NCI-H1694 (cell line): ENCODE data around the gene UBR1.
"Not testable (repeated sequence)": the region's sequence is repeated elsewhere in the genome, so short reads cannot be mapped to it uniquely, and the experiment has no call there.

Experiments
- DNase-seq: peaks from one replicate; lab custom pipeline; 2025; lab: John Stamatoyannopoulos, UW

Gene UBR1

DNA sequence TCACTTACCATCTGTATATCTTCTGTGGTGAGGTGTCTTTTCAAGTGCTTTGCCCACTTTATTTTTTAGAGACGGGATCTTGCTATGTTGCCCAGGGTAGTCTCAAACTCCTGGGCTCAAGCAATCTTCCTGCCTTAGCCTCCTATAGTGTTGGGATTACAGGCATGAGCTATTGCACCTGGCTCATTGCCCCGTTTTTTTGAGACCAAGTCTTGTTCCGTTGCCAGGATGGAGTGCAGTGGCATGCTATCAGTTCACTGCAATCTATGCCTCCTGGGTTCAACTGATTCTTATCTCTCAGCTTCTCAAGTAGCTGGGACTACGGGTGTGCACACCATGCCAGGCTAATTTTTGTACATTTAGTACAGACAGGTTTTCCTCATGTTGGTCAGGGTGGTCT is 132.7 kb downstream of the UBR1 start:
- DNase-seq = no peak

DNA sequence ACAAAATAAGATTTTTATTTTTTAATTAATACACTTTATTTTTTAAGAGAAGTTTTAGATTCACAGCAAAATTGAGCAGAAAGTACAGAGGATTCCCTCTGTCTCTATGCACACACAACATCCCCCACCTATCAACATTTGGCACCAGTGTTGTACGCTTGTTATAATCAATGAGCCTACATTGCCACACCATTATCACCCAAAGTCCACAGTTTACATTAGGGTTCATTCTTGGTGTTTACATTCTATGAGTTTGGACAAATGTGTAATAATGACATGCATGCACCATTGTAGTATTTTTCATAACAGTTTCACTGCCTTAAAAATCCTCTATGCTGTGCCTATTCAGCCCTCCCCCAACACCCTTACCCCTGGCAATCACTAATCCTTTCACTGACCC is 134.0 kb downstream of the UBR1 start:
- DNase-seq = no peak

DNA sequence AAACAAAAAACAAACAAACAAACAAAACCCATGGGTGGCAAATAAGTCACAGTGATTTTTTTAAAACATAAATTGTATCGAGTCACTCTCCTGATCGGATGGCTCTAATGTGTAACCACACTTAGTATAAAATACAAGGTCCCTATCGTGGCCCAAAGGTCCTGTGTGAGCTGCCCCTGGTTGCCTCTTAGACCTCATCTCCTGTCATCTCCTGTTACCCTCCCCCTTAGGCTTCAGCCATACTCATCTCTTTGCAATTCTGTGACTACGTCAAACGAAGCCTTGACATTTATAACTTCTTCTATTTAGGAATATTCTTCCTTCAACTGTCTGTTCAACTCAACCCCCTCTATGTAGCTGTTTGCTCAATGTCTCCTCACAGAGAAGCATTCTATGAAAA is 141.4 kb downstream of the UBR1 start:
- no peak for DNase-seq

DNA sequence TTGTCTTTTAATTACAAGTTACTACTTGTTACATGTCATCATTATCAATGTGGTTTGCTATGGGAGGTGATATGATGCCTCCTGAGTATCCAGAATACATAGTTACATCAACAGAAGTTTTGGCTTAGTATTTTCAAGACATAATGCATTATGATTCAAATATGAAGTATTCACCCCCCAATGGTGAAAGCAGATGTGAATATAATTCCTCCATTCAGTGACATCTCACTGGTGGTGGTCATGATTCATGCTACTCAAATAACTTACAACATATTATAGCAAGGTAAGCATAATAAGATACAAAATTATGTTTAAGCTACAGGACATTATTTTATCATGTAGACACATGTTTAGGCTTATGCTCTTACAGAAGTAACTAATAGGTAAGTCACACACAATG is 150.3 kb downstream of the UBR1 start:
- no peak for DNase-seq

DNA sequence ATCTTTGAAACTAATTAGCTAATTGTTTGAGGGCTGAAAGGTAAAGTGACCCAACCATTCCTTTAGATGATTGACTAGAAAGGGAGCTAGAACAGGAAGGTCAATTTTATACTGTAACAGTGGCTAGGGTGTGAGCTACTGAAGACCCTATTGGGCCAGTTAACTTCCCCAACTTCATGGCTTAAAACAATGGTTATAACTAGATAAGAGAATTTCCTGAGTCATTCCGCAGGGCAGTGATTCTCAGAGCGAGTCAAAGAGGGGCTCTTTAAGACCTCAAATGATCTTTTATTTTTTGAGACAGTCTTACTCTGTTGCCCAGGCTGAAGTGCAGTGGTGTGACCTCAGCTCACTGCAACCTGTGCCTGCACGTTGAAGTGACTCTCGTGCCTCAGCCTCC is 151.5 kb downstream of the UBR1 start:
- no peak for DNase-seq

DNA sequence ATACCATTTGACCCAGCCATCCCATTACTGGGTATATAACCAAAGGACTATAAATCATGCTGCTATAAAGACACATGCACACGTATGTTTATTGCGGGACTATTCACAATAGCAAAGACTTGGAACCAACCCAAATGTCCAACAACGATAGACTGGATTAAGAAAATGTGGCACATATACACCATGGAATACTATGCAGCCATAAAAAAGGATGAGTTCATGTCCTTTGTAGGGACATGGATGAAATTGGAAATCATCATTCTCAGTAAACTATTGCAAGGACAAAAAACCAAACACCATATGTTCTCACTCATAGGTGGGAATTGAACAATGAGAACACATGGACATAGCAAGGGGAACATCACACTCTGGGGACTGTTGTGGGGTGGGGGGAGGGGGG is 156.9 kb downstream of the UBR1 start:
- not testable (repeated sequence) for DNase-seq

DNA sequence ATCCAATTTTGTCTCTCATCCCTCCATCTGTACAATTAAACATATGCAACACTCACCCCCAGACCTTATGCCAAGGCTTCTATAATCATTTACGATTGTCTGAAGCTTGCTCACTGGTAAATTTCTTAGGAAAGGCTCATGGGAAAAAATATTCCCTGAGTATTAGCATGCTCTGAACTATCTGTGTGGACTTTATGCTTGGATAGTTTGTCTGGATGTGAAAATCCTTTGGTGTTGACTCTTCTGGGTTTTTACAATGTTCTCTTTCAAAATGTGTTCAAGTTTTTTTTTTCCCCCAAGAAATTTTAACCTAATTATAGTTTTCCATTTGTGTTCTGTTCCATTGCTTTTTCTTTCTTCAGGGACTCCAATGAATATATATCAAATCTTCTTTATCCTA is 165.3 kb downstream of the UBR1 start:
- DNase-seq = no peak

DNA sequence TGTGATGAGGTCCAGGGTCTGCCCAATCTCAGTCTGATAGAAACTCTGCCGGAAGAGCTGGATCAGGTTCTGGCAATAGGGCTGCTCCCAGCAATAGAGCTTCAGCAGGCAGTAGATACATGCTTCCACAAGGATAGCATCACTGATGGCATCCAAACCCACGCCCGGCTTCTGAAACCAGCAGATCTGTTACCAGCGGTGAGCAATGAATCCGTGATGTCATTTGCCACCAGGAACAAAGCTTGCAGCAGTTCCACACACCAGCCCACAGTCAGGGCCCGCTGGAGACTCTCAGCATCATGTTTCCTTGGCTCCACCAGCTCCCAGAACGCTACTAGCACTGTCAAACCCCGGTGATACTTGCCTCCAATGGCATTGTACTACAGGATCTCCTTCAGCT is 166.0 kb downstream of the UBR1 start:
- DNase-seq = no peak

DNA sequence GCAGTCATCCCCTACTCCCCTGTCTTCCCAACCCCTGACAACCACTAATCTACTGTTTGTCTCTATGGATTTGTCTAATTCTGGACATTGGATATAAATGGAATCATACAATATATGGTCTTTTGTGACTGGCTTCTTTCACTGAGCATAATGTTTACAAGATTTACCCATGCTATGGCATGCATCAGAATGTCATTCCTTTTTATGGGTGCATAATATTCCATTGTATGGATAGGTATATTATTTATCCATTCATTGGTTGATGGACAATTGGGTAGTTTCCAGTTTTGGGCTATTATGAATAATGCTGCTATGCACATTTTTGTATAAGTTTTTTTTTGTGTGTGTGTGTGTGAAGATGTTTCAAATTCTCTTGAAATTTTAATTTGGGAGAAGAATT is 168.7 kb downstream of the UBR1 start:
- no peak for DNase-seq

DNA sequence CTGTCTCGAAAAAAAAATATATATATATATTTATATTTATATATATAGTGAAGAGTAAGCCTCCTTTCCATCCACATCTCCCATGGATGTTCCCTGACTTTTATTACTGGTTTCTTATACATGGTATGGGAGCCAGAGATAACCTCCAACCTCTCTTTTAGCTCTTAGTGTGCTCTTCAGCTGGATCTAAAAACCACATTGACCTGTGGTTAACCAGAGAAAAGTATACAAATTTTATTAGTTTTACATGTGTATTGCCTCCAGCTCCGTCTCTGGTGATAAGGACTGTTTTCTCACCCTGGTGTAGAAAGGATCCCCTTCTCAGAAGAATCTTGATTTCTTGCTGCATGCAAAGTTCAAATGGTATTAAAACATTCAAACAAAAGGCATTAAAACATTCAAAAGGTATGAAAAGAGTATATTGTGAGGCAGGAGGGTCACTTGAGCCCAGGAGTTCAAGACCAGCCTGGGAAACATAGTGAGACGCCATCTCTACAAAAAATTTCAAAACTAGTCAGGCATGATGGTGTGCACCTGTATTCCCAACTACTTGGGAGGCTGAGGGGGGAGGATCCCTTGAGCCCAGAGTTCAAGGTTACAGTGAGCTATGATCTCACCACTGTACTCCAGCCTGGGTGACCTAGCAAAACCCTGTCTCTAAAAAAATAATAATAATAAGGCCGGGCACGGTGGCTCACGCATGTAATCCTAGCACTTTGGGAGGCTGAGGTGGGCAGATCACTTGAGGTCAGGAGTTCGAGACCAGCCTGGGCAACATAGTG is 171.8 kb downstream of the UBR1 start:
- DNase-seq = no peak

DNA sequence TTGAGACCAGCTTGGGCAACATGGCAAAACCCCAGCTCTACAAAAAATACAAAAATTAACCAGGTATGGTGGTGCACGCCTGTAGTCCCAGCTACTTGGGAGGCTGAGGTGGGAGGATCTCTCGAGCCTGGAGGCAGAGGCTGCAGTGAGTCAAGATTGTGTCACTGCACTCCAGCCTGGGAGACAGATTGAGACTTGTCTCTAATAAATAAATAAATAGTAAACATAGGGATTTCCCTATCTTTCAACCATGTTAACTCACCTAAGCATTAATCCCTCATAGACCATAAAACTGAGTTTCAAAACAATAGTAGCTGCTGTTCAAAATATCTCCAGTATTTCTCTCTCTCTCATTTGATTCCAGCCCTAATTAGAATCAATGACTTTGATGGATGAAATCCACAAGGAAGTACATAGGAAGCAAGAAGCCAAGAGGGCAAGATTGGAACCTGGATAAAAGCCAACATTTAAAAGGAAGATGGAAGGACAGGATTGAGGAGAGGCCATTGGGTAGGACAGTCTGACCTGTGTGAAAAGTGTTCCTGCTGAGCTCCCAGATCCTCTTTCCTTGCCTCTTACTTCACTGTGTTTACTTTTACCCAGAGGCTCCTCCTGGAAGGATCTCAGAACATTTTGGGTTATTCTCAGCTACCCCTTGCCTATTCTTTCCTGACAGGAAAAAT is 172.9 kb downstream of the UBR1 start:
- DNase-seq = no peak

DNA sequence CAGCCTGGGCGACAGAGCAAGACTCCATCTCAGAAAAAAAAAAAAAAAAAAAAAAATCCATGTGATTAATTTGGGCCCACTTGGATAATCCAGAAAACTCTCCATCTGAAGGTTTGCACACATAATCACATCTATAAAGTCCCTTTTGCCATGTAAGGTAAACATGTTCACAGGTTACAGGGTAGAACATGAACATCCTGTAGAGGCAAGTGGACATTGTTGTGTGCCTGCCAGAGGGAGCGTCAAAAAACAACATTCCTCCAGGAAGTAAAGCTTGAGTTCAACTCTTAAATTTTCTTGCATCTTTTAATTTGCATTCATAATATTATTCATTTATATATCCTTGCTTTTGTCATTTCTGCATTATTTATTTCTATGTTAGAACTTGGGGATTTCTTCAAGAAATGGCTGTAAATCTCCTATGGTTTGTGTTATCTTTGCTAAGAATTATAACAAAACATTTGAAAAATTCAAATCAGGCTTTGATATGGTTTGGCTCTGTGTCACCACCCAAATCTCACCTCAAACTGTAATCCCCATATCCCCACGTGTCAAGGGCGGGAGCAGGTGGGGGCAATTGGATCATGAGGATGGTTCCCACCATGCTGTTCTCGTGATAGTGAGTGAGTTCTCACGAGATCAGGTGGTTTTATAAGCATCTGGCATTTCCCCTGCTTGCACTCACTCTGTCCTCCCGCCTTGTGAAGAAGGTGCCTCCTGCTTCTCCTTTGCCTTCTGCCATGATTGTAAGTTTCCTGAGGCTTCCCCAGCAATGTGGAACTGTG is 173.9 kb downstream of the UBR1 start:
- no peak for DNase-seq

DNA sequence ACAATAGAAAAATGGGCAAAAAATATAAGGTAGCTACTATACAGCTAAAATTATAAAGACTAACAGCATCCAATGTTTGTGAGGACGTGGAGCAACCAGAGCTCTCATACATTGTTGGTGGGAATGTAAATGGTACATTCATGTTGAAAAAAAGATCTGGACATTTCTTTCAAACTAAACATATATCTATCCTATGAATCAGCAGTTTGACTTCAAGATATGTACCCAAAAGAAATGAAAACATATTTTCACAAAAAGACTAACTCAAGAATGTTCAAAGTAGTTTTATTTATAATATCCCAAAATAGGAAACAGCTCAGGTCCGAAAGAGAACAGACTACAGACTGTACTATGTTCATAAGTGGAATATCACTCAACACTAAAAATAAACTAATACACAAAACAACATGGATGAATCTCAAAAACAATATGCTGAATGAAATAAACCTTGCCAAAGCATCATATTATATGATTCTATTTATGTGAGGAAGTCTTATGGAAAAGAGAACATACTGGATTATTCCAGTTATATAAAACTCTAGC is 176.5 kb downstream of the UBR1 start:
- DNase-seq = no peak

DNA sequence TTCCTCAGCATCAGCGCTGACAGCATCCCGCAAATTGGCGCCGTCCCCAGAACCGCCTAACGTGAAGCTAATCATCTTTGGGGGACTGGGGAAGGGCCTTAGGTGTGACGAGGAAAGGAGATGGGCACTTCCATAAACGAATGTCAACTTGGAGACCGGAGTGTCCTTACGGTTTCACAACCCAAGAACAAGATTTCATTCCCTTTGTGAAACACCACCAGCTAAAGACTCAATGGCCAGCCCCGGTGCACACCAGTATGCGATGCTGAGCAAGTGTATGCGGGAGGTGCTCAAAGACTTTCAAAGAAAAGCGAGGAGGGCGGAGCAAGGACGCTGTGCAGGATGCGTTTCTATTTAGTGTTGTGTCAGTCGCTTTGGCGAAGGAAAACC is 184.5 kb downstream of the UBR1 start:
- no peak for DNase-seq

DNA sequence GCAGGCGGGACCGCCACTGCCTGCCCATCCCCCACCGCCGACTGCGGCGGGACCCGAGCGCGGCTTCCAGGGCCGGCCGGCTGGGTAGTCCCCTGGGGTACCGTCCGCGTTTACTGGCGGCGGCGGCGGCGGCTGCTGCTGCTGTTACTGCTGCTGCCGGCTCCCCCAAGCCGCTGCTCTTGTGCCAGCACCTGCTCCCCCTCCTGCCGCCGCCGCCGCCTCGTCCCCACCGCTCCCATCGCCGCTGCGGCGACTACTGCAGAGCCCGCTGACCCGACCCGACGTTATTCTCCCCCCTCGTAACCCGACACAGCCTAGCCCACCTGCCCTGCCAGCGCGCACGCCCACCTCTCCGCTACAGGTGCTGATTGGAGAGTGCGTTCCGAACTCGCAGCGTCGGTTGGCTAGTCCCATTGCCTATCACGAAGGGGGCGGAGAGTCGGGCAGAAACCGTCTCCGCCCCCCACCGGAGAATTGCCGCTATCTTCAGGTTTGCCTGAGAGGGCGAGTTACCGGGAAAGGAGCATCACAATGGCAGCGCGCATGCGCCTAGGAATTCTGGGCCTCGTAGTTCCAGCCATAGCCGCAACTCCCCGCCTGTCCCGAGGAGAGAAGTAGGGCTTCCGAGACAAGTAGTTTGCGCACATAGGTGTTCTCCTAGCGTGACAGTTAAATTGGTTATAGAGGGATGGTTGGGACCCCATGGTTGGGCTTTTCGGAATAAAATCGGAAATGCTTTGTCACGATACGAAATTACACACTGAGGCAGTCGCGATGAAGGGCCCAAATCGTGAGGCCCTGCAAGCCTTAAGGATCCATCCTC is 185.1 kb downstream of the UBR1 start, which contains the start of gene TTBK2:
Gene TTBK2 (minus strand): TSS at position 260 of the 823 bp plus-strand sequence. CDS start 42,161 bp downstream, outside the sequence.
- DNase-seq = peak; percentile 96

DNA sequence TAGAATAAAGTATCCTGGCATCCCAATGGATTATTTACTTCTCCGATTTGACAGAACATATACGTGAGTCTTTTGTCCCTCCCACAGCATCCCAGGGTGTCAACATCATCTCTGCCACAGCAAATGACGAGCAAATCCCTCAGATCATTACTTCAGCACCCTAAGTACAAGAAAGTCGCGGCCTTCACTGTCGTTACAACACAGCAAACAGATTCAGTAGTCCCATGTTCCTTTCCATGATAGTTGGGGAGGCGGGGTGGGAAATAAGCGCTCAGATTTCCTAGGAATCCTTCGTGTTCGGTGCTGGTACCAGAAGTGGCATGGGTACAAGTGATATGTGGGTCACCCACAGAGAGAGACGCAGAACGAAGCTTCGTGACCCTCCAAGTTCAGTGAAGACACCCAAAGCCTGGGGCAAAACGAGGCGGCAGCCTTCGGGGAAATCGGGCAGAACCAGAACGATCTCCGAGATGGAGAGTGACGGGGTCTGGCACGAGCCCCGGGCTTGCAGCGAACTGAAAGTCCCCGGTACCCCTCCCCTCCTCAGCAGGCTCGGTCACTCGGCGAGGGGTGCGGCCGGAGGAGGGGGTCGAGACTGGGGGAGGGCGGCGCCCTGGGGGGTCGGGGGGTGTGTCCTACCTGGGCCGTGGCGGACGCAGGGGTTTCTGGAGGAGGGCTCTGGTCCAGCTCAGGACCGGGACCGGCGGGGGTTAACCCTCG is 185.9 kb downstream of the UBR1 start:
- no peak for DNase-seq

DNA sequence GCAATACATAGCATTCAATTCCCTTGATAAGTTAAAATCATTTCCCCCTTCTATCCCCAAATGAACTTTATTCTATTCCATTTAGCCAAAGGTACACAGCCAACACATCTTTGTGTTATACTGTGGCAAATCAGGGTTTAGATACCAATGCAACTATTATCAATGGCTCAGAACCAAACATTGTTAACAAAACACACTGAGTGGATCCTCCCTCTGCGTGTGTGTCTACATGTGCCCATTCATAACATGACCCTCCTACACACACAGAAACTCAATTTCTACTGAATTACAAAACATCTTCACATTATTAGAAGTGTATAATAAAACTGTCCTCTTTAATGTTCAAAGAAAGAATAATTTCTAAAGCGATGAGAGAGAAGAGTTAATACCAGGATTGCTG is 186.5 kb downstream of the UBR1 start:
- no peak for DNase-seq

DNA sequence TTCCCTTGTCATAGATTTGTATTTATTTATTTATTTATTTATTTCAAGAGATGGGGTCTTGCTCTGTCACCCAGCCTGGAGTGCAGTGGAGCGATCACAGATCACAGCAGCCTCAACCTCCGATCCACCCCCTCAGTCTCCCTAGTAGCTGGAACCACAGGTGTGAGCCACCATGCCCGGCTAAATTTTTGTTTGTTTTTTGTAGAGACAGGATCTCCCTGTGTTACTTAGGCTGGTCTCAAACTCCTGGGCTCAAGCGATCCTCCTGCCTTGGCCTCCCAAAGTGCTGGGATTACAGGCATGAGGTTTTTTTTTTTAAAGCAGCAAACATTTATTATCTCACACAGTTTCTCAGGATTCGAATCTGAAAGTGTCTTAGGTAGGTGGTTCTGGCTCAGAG is 187.8 kb downstream of the UBR1 start:
- DNase-seq = no peak

DNA sequence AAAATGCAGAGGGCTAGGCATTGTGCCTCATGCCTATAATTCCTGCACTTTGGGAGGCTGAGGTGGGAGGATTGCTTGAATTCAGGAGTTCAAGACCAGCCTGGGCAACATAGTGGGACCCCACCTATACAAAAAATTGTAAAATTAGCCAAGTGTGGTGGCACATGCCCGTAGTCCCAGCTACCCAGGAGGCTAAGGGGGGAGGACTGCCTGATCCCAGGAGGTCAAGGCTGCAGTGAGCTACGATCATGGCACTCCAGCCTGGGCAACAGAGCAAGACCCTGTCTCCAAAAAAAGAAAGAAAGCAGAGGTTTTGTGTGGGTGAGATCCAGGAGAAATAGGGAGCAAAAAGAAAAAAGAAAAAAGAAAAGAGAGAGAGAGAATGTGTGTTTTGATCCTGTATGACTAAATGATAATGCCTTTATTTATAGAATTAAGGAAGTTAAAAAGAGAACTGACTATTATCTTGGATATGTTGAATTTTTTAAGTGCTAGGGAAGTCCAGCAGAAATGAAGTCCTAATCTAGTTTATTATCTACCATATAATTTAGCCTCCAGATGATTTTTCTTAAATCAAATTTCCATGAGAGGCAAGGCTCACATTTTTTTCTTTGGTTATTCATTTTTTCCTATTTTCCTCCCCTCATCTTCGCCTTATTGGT is 190.1 kb downstream of the UBR1 start:
- DNase-seq = no peak

DNA sequence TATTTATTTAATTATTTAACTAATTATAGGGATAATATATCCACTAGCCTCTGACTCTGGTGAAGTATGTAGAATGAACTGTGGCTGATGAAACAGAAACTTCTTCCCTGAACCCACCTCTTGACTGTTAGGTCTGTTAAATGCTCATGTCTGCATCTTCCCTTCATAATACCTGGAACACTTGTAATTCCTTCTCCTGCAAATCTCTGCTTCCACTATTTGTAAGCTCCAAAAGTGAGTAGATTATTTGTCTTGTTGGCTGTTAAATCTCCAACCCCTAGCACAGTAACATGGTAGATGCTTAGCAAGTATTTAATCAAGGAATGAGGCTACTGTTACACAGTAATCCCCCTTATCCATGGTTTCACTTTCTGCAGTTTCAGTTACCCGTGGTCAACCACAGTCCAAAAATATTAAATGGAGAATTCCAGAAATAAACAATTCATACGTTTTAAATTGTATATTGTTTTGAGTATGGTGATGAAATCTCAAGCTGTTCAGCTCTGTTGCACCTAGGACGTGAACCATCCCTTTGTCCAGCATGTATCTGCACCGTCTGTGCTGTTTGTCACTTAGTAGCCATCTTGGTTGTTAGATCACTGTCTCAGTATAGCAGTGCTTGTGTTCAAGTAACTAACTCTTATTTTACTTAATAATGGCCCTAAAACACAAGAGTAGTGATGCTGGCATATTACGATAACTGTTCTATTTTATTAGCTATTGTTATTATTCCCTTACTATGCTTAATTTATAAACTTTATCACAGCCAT is 190.9 kb downstream of the UBR1 start:
- no peak for DNase-seq
